A673 (cell line): ENCODE data around the gene TTC16.

Experiments
- CTCF ChIP-seq: fragments of 300-800, 200-600 bp; sonication (generic); conservative IDR thresholded peaks from 2 replicates; pipeline ENCODE4 v1.5.1; 2017; ENCODE audit warnings: low read depth, mild to moderate bottlenecking, antibody characterized with exemption, low read length, moderate library complexity, mixed read lengths
- EZH2 ChIP-seq: fragments of 200-600 bp; sonication (generic); IDR thresholded peaks from 2 replicates; pipeline ENCODE4 v1.6.1; 2017; ENCODE audit warnings: borderline replicate concordance, low read depth, mild to moderate bottlenecking, mixed read lengths, antibody characterized with exemption, low read length; ENCODE audit not compliant: poor library complexity, severe bottlenecking

- TF ChIP-seq CTCF = no peak
- TF ChIP-seq EZH2 = no peak
These were observed 32.2 kb upstream of the TTC16 start for GRCh38 chr9:127683723-127684122.
